Subcutaneous adipose tissue (tissue), 4 donors: ENCODE results near the gene CCR2. TPM values are rescaled to one million over a fixed set of nuclear protein-coding genes. Genes with fewer than 3 reads are reported as not detected.

Experiments
- total RNA-seq, 4 donors: library from RNA; depleted of rRNA; stranded (reverse); fragments of >200 nt; gene quantifications; one replicate each; pipeline ENCODE4 v1.1.0, GENCODE V29; 2016
- TF ChIP-seq, protein P1 (sequence below): fragments of 450-650 bp; IDR thresholded peaks from one replicate; pipeline ENCODE4 v1.5.1; 2016; ENCODE audit warnings: low read depth, mild to moderate bottlenecking, control low read depth, antibody characterized with exemption, moderate library complexity

CCR2 gene
- total RNA-seq, 4 donors from 2014 or later, result 1.3 to 3.4 (median 1.8) TPM

- TF ChIP-seq, protein P1, sequence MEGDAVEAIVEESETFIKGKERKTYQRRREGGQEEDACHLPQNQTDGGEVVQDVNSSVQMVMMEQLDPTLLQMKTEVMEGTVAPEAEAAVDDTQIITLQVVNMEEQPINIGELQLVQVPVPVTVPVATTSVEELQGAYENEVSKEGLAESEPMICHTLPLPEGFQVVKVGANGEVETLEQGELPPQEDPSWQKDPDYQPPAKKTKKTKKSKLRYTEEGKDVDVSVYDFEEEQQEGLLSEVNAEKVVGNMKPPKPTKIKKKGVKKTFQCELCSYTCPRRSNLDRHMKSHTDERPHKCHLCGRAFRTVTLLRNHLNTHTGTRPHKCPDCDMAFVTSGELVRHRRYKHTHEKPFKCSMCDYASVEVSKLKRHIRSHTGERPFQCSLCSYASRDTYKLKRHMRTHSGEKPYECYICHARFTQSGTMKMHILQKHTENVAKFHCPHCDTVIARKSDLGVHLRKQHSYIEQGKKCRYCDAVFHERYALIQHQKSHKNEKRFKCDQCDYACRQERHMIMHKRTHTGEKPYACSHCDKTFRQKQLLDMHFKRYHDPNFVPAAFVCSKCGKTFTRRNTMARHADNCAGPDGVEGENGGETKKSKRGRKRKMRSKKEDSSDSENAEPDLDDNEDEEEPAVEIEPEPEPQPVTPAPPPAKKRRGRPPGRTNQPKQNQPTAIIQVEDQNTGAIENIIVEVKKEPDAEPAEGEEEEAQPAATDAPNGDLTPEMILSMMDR, result no peak
These were observed 42.0 kb downstream of the CCR2 start for GRCh38 chr3:46395766-46396530.

GRCh38 chr3:46397111-46397510 lies 43.2 kb downstream of the CCR2 start:
- TF ChIP-seq, protein P1, result no peak

GRCh38 chr3:46398186-46398955 lies 44.5 kb downstream of the CCR2 start:
- TF ChIP-seq, protein P1, result no peak

DNA sequence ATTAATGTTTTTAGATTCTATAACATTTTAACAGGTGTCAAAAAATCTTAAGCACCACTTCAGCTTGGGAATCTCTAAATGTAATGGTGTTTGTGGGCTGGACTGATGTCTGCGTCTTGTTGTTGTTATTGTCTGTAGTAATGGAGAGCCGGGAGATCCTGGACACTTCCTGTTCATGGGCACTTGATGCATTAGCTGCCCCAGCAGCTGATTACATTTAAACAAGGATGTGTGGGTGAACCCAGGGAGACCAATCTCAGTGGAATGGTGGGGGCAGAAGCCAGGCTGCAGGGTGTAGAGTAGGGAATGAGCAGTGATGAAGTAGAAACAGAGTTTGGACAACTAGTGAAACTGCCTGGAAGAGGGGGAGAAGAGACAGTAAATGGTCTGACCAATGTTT lies 45.2 kb downstream of the CCR2 start:
- TF ChIP-seq, protein P1, result no peak

DNA sequence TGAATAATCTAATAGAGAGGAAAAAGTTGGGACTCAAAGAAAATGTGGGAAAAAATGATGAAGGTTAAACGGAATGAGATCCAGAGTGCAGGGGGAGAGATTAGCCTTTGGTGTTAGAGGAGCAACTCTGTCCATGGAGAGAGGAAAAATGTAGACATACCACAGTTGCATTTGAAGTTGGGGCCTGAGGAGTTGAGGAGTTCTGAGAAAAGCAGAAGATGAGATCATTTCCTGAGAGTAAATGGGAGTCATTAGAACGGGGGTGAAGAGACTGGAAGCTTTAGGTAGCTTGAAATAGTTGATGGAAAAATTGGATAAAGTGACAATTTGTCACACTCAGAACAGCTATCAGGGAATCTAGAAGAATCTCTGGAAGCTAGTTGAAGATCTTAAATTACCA lies 45.6 kb downstream of the CCR2 start:
- TF ChIP-seq, protein P1, result no peak

DNA sequence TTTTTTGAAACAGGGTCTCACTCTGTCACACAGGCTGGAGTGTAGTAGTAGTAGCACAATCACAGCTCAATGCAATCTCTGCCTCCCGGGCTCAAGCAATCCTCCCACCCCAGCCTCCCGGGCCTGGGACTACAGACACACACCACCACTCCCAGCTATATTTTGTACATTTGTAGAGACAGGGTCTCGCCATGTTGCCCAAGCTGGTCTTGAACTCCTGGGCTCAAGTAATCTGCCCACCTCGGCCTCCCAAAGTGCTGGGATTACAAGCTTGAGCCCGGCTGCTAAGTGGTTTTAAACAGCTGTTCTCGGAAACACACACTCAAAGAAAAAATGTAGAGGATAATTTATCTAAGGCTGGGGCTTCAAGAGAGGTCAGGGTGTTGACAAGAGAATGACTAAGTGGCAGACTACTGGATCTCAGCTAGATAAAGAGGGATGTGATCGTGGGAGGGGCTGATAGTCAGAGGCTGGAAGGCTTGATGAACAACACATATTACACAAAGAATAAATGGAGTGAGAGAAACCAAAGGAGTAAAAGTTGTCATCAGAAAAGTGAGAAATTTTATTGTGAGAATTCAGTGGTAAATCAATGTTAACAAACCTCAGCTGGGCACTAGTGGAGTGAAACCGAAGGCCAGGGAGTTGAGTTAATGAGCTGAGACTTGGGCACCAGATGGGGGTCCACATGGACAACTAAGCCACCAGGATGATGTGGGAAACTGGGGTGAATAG lies 46.3 kb downstream of the CCR2 start:
- TF ChIP-seq, protein P1, result no peak

DNA sequence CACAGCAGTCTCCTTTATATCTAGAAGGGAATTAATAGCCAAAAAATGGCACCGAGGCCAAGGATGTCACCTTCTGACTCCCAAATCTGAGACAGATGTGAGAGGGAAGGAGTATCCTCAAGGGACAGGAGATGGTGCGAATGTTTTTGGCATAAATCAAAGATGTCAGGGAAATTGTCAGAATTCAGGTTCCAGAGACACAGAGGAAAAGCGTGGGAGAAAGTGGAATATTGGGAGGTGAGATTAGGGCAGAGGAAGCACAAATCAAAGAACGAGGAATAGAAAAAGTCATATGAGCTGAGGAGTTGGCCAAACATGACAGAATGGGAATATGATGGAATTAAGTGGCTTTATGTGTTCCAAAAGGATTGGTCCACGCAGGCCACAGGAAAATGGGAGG lies 46.9 kb downstream of the CCR2 start:
- TF ChIP-seq, protein P1, result no peak
